GM18508 (cell line): ENCODE results near the gene YWHAG.
A peak's percentile ranks its signal among the peaks of the same experiment; 100 is the strongest.
"Not testable (repeated sequence)": the region's sequence is repeated elsewhere in the genome, so short reads cannot be mapped to it uniquely, and the experiment has no call there.

Experiments used
- ATAC-seq: cut with Tn5 transposase; IDR thresholded peaks from one replicate; pipeline ENCODE4 v1.9.1; 2021; ENCODE audit warnings: moderate number of reproducible peaks; ENCODE audit not compliant: insufficient read depth, unreplicated experiment

Gene YWHAG

GRCh38 chr7:76381814-76382213, 23.0 kb upstream of the YWHAG start:
- ATAC-seq = no peak

GRCh38 chr7:76380623-76380966, 21.8 kb upstream of the YWHAG start:
- no peak for ATAC-seq

GRCh38 chr7:76377186-76377918, 18.6 kb upstream of the YWHAG start:
- ATAC-seq = no peak

- ATAC-seq = no peak
These were observed 16.5 kb upstream of the YWHAG start for GRCh38 chr7:76375251-76375650.

GRCh38 chr7:76372984-76373833, 14.4 kb upstream of the YWHAG start:
- ATAC-seq = no peak

- ATAC-seq = no peak
These were observed 12.6 kb upstream of the YWHAG start for GRCh38 chr7:76371396-76371795.

GRCh38 chr7:76369018-76369417, 10.2 kb upstream of the YWHAG start:
- ATAC-seq = no peak

- no peak for ATAC-seq
These were observed 9.4 kb upstream of the YWHAG start for GRCh38 chr7:76368190-76368589.

- ATAC-seq = no peak
These were observed 5.4 kb upstream of the YWHAG start for GRCh38 chr7:76364198-76364584.

GRCh38 chr7:76363754-76364153, 5.0 kb upstream of the YWHAG start:
- ATAC-seq = not testable (repeated sequence)

GRCh38 chr7:76359978-76360638, 1.3 kb upstream of the YWHAG start:
- no peak for ATAC-seq

GRCh38 chr7:76359111-76359977, 553 bp upstream of the YWHAG start:
- ATAC-seq = peak; percentile 70

- ATAC-seq = no peak
These were observed 745 bp downstream of the YWHAG start for GRCh38 chr7:76358011-76358480.

- no peak for ATAC-seq
These were observed 1.2 kb downstream of the YWHAG start for GRCh38 chr7:76357475-76358010.

GRCh38 chr7:76356823-76357222, 2.0 kb downstream of the YWHAG start:
- no peak for ATAC-seq

GRCh38 chr7:76356115-76356514, 2.7 kb downstream of the YWHAG start:
- no peak for ATAC-seq

GRCh38 chr7:76354981-76355730, 3.6 kb downstream of the YWHAG start:
- ATAC-seq = no peak

GRCh38 chr7:76354516-76354915, 4.3 kb downstream of the YWHAG start:
- no peak for ATAC-seq

GRCh38 chr7:76353744-76354143, 5.0 kb downstream of the YWHAG start:
- no peak for ATAC-seq
